ENCODE results near the gene CCDC82. TPM values are rescaled to one million over a fixed set of nuclear protein-coding genes. Genes with fewer than 3 reads are reported as not detected.
"Not testable (repeated sequence)": the region's sequence is repeated elsewhere in the genome, so short reads cannot be mapped to it uniquely, and the experiment has no call there.

Gene CCDC82
- total RNA-seq, result 10 to 100 TPM; 17.6 to 23.8 (median 20.7) TPM

DNA sequence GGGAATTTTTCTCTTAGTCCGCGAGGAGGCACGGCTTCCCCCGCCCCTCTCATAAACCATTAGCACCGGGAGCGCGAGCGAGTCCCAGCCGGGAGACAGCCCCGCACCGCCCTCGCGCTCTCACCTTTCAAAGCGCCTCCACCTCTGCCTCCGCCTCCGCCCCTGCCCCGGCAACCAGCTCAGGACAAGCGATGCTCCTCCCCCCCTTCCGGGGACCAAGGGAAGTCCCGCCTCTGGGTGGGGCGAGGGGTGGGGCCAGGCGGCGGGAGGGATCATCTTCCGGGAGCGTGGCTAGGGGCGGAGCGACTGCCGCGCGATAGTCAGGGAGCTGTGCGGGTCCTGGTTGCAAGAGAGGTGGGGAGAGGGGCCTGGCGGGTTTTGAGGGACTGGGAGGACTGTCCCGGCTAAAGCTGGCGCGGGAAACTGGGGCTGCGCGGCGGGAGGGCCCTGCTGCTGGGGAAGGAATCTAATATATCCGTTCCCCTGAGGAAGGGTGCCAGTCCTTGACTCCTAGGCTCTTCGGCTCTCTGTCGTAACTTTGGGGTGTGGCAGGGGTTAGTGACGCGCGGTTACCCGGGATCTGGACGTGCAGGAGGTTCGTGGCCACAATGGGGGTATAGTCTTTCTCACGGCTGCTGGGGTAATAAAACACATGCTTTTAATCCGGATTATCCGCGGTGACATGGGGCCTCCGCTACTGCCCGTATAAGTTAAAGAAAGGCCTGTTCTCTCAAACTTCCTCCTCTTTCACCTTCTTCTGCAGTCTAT lies at the start of gene CCDC82, which contains the start of gene JRKL:
Gene CCDC82 (minus strand): TSS at position 193 of the 768 bp plus-strand sequence. CDS start 5,165 bp downstream, outside the sequence.
Gene JRKL (plus strand): TSS at position 294 of the 768 bp plus-strand sequence. CDS start 637 bp downstream, outside the sequence.
- Mint-ChIP-seq H3K4me3 (peak within 1 kb of the TSS; percentile 97), H3K36me3 (ENCODE audit: insufficient read depth) (peaks cover 22% of the 10 kb centered on the region), H3K9me3 (peaks cover 11% of the 10 kb centered on the region), H3K4me1 (ENCODE audit: low read depth) (peaks cover 62% of the 10 kb centered on the region), H3K27me3 (ENCODE audit: low read depth) (no peaks in the 10 kb centered on the region)
- DNase-seq, result peak; percentile 99
- ATAC-seq, result peak; percentile 97 to 98

DNA sequence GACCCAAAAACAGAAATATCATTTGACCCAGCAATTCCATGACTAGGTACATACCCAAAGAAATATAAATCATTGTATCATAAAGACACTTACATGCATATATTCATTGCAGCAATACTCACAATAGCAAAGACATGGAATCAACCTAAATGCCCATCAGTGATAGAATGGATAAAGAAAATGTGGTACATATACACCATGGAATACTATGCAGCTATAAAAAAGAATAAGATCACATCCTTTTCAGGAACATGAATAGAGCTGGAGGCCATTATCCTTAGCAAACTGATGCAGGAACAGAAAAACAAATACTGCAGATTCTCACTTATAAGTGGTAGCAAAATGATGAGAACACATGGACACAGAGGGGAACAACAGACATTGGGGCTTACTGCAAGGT lies 42.9 kb upstream of the CCDC82 start:
- not testable (repeated sequence) for H3K4me3 Mint-ChIP-seq; ATAC-seq; H3K9me3 Mint-ChIP-seq; H3K36me3 Mint-ChIP-seq (ENCODE audit: insufficient read depth); H3K4me1 Mint-ChIP-seq (ENCODE audit: low read depth); DNase-seq
- peaks cover 36% of the 10 kb centered on the region for H3K27me3 Mint-ChIP-seq (ENCODE audit: low read depth)

DNA sequence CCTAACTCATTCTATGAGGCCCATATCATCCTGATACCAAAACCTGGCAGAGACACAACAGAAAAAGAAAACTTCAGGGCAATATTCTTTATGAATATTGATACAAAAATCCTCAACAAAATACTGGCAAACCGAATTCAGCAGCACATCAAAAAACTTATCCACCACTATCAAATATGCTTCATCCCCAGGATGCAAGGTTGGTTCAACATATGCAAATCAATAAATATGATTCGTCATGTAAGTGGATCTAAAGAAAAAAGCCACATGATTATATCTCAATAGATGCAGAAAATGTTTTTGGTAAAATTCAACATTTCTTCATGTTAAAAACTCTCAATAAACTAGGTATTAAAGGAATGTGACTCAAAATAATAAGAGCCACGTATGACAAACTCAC lies 41.0 kb upstream of the CCDC82 start:
- peaks cover 2% of the 10 kb centered on the region for H3K4me1 Mint-ChIP-seq (ENCODE audit: low read depth)
- peaks cover 41% of the 10 kb centered on the region for H3K27me3 Mint-ChIP-seq (ENCODE audit: low read depth)
- H3K36me3 Mint-ChIP-seq (ENCODE audit: insufficient read depth), result no peaks in the 10 kb centered on the region
- peaks cover 5% of the 10 kb centered on the region for H3K9me3 Mint-ChIP-seq
- ATAC-seq (no peak), DNase-seq (no peak)
- no peak overlapping the region for H3K4me3 Mint-ChIP-seq

DNA sequence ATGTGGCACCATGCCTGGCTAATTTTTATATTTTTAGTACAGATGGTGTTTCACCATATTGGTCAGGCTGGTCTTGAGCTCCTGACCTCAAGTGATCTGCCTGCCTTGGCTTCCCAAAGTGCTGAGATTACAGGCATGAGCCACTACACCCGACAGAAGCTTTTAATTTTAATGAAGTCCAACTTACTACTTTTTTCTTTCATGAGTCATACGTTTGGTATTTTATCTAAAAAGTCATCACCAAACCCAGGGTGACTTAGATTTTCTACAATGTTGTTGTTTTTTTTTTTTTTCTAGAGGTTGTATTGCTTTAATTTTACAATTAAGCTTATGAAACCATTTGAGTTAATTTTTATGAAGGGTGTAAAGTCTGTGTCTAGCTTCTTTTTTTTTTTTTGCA lies 35.0 kb upstream of the CCDC82 start:
- peaks cover 37% of the 10 kb centered on the region for H3K27me3 Mint-ChIP-seq (ENCODE audit: low read depth)
- no peak overlapping the region for H3K4me3 Mint-ChIP-seq
- ATAC-seq, result peak in 1 of 2 donors; percentile 41
- no peaks in the 10 kb centered on the region for H3K9me3 Mint-ChIP-seq
- H3K36me3 Mint-ChIP-seq (ENCODE audit: insufficient read depth), result no peaks in the 10 kb centered on the region
- no peak for DNase-seq
- H3K4me1 Mint-ChIP-seq (ENCODE audit: low read depth), result peaks cover 8% of the 10 kb centered on the region

DNA sequence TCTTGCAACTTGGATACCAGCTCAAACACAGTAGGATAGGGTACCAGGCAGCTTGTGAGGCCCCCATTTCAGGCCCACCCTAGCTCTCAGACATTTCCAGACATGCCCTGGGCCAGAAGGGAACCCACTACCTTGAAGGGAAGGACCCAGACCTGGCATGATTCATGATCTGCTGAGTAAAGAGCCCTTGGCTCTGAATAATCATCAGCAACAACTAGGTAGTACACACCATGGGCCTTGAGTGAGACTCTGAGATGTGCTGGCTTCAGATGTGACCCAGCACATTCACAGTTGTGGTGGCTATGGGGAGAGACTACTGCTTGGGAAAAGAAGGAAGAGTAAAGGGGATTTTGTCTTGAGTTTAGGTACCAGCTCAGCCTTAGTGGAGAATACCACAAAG lies 23.7 kb upstream of the CCDC82 start:
- Mint-ChIP-seq H3K27me3 (ENCODE audit: low read depth) (peaks cover 13% of the 10 kb centered on the region), H3K36me3 (ENCODE audit: insufficient read depth) (no peaks in the 10 kb centered on the region), H3K4me1 (ENCODE audit: low read depth) (no peaks in the 10 kb centered on the region), H3K4me3 (no peak overlapping the region), H3K9me3 (no peaks in the 10 kb centered on the region)
- ATAC-seq (no peak), DNase-seq (no peak)

DNA sequence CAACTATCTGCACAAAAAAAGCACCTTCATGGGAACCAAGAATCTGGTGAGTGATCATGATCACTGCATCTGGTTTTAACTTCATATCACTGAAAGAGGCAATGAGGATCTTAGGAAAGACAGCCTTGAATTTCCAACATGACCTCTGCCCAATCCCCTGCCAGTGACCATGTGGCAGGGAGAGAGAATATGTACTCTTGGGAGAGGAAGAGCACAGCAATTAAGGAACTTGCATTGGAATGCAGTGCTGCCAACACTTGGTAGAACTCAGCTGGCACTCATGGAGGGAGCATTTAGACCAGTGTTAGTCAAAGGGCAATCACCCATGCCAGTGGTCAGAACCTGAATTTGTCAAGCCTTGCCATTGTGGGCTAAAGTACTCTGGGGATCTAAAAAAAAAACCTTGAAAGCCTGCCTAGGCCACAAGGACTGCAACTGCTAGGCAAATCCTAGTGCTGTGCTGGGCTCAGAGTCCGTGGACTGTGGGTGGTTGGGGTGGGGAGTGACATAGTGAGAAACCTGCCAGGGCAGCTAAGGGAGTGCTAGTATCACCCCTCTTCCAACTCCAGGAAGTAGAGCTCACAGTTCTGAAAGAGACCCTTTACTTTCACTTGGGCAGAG lies 23.2 kb upstream of the CCDC82 start:
- no peaks in the 10 kb centered on the region for H3K36me3 Mint-ChIP-seq (ENCODE audit: insufficient read depth)
- H3K4me1 Mint-ChIP-seq (ENCODE audit: low read depth), result no peaks in the 10 kb centered on the region
- no peak for DNase-seq
- no peak overlapping the region for H3K4me3 Mint-ChIP-seq
- no peak for ATAC-seq
- H3K9me3 Mint-ChIP-seq, result no peaks in the 10 kb centered on the region
- H3K27me3 Mint-ChIP-seq (ENCODE audit: low read depth), result peaks cover 11% of the 10 kb centered on the region

DNA sequence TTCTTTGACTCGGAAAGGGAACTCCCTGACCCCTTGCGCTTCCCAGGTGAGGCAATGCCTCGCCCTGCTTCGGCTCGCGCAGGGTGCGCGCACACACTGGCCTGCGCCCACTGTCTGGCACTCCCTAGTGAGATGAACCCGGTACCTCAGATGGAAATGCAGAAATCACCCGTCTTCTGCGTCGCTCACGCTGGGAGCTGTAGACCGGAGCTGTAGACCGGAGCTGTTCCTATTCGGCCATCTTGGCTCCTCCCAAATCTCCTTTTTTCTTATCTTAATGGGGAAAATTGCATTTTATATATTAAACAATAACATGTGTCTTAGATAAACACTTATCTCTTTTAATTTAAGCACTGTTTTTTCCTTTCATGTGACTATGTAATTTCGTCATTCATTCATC lies 21.7 kb upstream of the CCDC82 start:
- peaks cover 11% of the 10 kb centered on the region for H3K27me3 Mint-ChIP-seq (ENCODE audit: low read depth)
- not testable (repeated sequence) for H3K4me1 Mint-ChIP-seq (ENCODE audit: low read depth); DNase-seq; ATAC-seq; H3K9me3 Mint-ChIP-seq; H3K36me3 Mint-ChIP-seq (ENCODE audit: insufficient read depth)
- peak overlapping the region; percentile 62 for H3K4me3 Mint-ChIP-seq

DNA sequence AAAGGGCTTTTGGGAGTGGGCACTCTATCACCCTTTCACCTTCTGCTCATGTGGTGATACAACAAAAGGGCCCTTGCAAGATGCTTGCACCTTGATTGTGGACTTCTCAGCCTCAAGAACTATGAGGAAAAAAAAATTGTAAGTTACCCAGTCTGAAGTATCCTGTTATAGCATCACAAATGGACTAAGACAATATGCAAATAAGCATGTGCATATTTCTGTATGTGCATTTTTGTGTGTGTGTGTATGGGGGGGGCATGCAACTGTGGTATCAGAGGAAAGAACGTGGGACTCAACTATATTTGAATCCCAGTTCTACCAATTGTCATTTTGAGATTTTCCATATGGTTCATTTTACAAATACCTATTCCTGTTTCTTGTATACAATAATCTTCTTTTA lies 11.0 kb upstream of the CCDC82 start:
- no peaks in the 10 kb centered on the region for H3K27me3 Mint-ChIP-seq (ENCODE audit: low read depth)
- no peak for ATAC-seq
- no peaks in the 10 kb centered on the region for H3K9me3 Mint-ChIP-seq

DNA sequence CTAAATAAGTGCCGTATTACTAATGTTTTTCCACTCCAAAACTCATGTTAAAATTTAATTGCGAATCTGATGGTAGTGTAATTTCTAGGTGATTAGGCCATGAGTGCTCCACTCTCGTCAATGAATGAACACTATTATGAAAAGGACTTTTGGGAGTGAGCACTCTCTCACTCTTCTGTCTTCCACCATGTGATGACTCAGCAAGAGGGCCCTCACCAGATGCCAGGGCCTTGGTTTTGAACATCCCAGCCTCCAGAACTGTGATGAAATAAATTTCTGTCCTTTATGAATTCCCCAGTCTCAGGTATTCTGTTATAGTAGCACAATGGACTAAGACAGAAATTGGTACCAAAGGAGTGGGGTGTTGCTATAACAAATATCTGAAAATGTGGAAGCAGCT lies 8.2 kb upstream of the CCDC82 start:
- H3K4me3 Mint-ChIP-seq, result no peak overlapping the region
- peaks cover 9% of the 10 kb centered on the region for H3K4me1 Mint-ChIP-seq (ENCODE audit: low read depth)
- no peaks in the 10 kb centered on the region for H3K9me3 Mint-ChIP-seq
- ATAC-seq, result no peak
- no peaks in the 10 kb centered on the region for H3K36me3 Mint-ChIP-seq (ENCODE audit: insufficient read depth)
- H3K27me3 Mint-ChIP-seq (ENCODE audit: low read depth), result no peaks in the 10 kb centered on the region
- no peak for DNase-seq

More for the DNA sequence above, 11.0 kb upstream of the CCDC82 start:
- Mint-ChIP-seq H3K4me1 (ENCODE audit: low read depth) (peaks cover 2% of the 10 kb centered on the region), H3K4me3 (no peak overlapping the region), H3K36me3 (ENCODE audit: insufficient read depth) (no peaks in the 10 kb centered on the region)
- DNase-seq, result no peak

DNA sequence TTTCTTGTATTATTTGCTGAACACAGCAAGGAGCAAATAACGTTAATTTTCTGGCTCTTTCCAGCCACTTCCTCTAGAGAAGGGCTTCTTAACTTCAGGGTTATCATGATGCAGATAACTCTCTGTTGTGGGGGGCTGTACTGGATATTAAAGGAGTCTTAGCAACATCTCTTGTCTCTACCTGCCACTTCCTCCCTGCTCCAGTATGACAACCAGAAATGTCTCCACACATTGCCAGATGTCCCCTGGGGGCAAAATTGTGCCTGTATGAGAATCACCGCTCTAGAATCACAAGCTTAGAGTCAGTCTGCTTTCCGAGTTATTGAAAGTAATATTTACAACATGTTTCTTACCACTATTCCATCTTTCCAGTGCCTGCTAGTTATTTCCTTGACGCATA lies 6.9 kb upstream of the CCDC82 start:
- DNase-seq (no peak), ATAC-seq (no peak)
- Mint-ChIP-seq H3K36me3 (ENCODE audit: insufficient read depth) (peaks cover 2% of the 10 kb centered on the region), H3K9me3 (peaks cover 1% of the 10 kb centered on the region), H3K4me1 (ENCODE audit: low read depth) (peaks cover 17% of the 10 kb centered on the region), H3K27me3 (ENCODE audit: low read depth) (no peaks in the 10 kb centered on the region), H3K4me3 (no peak overlapping the region)

DNA sequence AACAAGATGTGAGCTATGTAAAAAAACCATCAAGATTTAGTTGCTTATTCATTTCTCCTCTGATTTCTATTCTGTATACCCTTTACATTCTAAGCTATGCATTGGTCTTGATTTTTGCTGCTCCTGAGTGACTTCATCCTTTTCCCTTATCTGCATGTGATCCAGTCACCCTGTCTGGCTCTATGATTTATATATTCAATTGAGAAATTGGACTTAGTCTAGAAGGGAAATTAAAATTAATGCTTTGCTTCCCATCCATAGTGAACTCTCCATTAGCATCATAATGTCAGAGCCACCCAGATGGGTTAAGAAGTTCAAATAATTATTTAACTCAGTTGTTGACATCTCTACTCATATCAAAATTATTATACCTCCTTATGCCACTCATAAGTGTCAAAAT lies 5.1 kb upstream of the CCDC82 start:
- Mint-ChIP-seq H3K9me3 (peaks cover 11% of the 10 kb centered on the region), H3K4me3 (no peak overlapping the region), H3K27me3 (ENCODE audit: low read depth) (no peaks in the 10 kb centered on the region), H3K36me3 (ENCODE audit: insufficient read depth) (peaks cover 15% of the 10 kb centered on the region), H3K4me1 (ENCODE audit: low read depth) (peaks cover 32% of the 10 kb centered on the region)
- DNase-seq, result no peak
- ATAC-seq, result no peak

DNA sequence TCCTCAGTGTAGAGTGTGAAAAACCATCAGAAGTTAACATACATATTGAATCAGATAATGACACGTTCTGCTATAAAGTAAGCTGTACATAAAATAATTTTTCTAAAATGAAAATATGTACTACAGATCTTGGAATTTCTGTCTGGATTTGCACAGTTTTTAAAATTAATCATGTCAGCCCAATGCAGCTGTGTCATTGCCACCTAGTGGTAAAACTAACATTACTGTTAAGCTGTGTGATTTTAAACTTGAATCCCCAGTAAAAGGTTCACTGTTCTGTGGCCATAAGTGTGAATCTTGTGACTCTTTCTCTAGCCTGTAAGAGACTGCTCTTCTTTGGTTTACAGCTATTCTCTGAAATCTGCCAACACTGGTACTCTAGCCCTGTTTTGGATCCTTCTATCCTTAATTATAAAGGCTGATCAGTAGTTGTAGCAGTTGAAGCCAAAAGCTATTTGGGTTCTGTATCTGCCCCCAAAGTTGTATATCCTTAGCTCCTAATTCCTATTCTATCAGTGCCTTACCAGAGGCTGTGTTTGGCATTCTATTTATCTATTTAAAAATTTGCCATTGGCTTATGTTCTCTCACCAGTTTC lies 4.1 kb upstream of the CCDC82 start:
- peaks cover 15% of the 10 kb centered on the region for H3K36me3 Mint-ChIP-seq (ENCODE audit: insufficient read depth)
- ATAC-seq, result no peak
- H3K27me3 Mint-ChIP-seq (ENCODE audit: low read depth), result no peaks in the 10 kb centered on the region
- H3K4me3 Mint-ChIP-seq, result no peak overlapping the region
- DNase-seq, result no peak
- peaks cover 11% of the 10 kb centered on the region for H3K9me3 Mint-ChIP-seq
- peaks cover 34% of the 10 kb centered on the region for H3K4me1 Mint-ChIP-seq (ENCODE audit: low read depth)

DNA sequence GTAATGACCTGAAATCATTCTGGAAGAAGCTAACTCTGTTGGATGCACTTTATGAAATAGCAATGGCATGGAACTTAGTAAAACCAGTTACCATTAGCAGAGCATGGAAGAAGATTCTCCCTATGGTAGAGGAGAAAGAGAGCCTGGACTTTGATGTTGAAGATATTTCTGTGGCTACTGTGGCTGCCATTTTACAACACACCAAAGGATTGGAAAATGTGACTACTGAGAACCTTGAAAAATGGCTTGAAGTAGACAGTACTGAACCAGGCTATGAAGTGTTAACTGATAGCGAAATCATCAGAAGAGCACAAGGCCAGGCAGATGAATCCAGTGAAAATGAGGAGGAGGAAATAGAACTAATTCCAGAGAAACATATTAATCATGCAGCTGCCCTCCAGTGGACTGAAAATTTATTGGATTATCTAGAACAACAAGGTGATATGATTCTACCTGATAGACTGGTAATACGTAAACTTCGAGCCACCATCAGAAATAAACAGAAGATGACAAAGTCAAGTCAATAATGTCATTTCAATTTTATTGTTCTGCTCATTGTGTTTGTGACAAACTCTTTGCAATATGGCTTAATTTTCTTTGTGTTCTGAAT lies 2.1 kb upstream of the CCDC82 start:
- Mint-ChIP-seq H3K4me3 (peak overlapping the region; percentile 97), H3K4me1 (ENCODE audit: low read depth) (peaks cover 52% of the 10 kb centered on the region), H3K27me3 (ENCODE audit: low read depth) (no peaks in the 10 kb centered on the region), H3K9me3 (peaks cover 11% of the 10 kb centered on the region), H3K36me3 (ENCODE audit: insufficient read depth) (peaks cover 18% of the 10 kb centered on the region)
- no peak for DNase-seq
- no peak for ATAC-seq

DNA sequence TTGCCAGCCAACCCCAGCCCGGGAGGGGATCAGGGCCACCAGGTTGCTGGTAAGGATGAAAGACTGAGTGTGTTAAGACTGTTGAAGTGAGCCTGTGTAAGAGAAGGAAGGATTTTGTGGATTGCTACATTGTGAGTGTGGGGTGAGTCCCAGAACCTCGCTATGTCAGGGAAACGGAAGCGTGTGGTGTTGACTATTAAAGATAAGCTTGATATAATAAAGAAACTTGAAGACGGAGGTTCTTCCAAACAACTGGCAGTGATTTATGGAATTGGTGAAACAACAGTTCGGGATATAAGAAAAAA lies 728 bp upstream of the CCDC82 start:
- DNase-seq (no peak), ATAC-seq (no peak)
- Mint-ChIP-seq H3K4me1 (ENCODE audit: low read depth) (peaks cover 57% of the 10 kb centered on the region), H3K9me3 (peaks cover 11% of the 10 kb centered on the region), H3K4me3 (peak overlapping the region; percentile 97), H3K36me3 (ENCODE audit: insufficient read depth) (peaks cover 19% of the 10 kb centered on the region), H3K27me3 (ENCODE audit: low read depth) (no peaks in the 10 kb centered on the region)

Data from activated T-cell treated with anti-CD3 and anti-CD28 coated beads, Interleukin-2, amount 50 U/mL, for 4 hours (primary cell).